GM18867 (cell line): ENCODE results near the gene HOXA5.

Source experiments
- ATAC-seq: cut with Tn5 transposase; IDR thresholded peaks from one replicate; pipeline ENCODE4 v1.9.1; 2021; ENCODE audit warnings: mild to moderate bottlenecking, moderate library complexity; ENCODE audit not compliant: unreplicated experiment

Gene HOXA5

GRCh38 chr7:27182861-27183681, 39.6 kb upstream of the HOXA5 start:
- no peak for ATAC-seq

GRCh38 chr7:27182285-27182841, 38.9 kb upstream of the HOXA5 start:
- ATAC-seq, result no peak

- ATAC-seq, result no peak
These were observed 38.4 kb upstream of the HOXA5 start for GRCh38 chr7:27181795-27182275.

DNA sequence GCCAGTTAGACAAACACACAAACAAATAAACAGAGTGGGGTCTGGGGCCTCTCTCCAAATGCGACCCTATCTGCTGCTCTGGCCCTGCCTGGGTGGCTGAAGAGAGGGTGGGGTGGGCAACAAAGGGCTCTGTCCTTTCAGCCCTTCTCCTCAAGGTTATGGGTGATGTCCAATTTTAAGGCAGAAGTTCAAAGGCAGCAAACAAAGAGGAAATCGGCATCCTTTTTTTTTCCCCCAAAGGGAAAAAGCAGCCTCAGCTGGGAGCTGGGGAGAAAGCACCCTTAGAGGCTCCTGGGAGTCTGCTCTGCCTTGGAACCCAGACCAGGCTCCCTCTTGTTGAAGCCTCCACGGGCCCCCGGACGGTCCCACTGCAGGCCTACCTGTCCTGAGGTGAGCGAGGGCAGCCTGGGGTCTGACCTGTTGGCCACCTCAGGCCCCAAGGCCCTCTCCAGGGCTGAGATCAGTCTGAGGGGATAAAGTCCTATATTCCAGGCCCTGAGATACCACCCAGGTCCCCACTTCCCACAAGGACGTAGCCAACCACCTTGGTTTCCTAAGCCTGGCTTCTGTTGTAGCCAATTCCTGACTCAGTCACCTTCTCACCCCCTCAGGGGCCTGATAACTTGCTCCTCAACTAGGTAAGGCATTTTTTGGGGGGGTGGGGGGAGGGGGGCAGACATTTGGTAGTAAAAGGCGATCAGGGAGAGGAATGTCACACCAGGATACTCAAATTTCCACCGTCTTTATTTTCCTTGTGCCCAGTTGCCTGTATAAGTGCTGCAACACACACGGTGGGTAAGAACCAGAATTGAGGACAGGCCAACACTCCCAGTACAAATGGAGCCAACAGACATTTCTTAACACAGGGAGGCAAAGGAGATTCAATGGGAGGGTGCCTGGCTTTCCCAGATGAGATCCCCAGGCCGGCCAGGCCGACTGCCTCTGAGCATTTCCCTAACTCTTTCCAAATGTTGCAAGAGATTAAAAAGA, 37.2 kb upstream of the HOXA5 start:
- ATAC-seq, result no peak

DNA sequence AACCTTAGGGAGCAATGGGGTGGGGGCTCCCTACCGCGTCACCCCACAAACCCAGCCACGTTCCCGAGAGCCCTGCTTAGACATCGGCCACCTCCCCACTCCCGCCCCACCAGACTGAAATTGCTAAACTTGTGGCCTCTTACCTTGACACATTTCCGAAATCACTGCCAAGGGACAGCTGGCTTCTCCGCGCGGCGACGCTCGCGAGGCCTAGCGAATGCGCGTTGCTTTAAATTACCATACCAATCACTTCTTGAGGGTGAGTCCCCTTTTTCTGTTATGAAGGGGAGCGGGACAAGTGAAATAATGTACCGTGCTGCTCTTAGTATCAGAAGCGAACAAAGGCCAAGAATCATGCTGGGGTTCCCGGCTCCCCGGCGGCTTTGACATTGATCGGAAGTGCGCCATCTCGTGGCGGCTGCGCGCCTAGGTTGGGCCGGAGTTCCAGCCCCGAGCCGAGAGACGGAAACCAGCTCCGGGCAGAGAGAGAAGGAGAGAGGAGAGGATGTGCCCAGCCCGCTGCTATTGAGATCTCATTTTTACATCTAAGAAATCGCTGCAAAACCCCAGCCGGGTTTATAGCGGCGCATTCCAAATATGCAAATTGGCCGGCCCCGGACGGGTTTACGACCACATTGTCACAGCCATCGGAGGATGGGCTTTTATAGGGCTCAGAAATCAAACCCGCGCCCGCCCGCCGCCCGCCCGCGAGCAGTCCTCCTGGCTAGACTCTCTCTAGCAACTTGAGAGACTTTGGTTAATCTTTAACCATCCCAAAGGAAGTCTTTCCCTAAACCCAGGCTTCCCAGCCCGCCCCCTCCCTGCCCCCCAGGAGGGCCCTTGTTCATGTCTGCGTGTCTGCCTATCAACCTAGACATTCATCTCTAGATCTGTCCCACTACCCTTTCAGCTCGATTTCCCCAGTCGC, 36.3 kb upstream of the HOXA5 start:
- peak; percentile 50 for ATAC-seq

DNA sequence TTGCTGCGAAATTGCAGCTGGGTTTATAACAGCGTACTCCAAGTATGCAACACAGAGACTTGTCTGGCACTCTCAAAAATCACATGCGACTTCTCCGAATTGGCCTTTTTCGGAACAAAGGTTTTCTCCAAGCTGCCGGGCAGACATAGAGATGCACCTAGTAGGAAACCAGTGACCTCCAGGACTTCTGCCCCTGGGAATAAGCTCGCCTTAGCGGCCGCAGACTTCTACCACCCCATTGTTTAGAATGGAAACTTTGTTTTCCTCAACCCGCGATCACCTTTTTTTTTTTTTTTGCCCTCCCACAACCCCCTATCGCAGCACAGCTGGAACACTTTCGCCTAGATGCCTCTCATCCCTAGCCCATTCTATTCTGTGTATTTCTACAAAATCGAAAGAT, 35.5 kb upstream of the HOXA5 start:
- no peak for ATAC-seq

GRCh38 chr7:27178366-27178765, 34.9 kb upstream of the HOXA5 start:
- no peak for ATAC-seq

- no peak for ATAC-seq
These were observed 34.4 kb upstream of the HOXA5 start for GRCh38 chr7:27177795-27178320.

GRCh38 chr7:27176962-27177794, 33.7 kb upstream of the HOXA5 start:
- no peak for ATAC-seq

GRCh38 chr7:27176524-27176845, 33.0 kb upstream of the HOXA5 start:
- ATAC-seq, result no peak

- no peak for ATAC-seq
These were observed 32.4 kb upstream of the HOXA5 start for GRCh38 chr7:27175626-27176523.

- no peak for ATAC-seq
These were observed 31.6 kb upstream of the HOXA5 start for GRCh38 chr7:27174874-27175625.

GRCh38 chr7:27173956-27174873, 30.7 kb upstream of the HOXA5 start, which contains the start of gene HOXA10:
Gene HOXA10 (minus strand): TSS chr7:27174320. CDS start chr7:27174306, 14 bp downstream.
- no peak for ATAC-seq

GRCh38 chr7:27173511-27173955, 30.1 kb upstream of the HOXA5 start:
- ATAC-seq, result peak; percentile 62

DNA sequence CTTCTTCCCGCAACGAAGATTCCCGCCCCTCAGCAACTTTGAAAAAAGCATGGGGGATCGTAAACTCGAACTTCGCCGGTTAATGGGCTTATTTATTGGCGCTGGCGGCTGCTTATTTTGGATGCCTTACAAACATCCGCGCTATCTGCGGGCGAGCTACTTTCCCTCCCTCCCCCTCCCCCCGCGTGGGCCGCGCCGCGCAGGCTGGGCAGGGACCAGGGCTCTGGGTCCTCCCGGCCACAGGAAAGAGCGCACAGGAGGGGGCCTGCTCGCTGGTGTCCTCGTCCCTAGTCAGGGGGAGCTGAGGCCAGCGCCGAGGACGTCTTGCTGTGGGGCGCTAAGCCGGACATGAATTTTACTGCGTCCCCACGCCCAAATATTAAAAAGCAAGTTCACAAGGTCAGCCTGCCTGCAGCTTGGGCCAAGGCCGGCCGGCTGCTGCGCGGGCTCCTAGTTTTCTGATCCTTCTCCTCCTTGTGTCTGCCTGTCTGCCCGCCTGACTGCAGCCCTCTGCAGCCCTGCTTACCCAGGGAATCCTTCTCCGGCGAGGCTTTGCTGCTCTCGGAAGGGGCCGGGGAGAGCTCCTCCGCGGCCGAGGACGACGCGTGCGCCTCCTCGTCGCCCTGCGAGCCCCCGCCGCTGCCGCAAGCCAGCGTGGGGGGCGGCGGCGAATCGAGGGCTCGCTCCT, 29.5 kb upstream of the HOXA5 start:
- ATAC-seq, result no peak

DNA sequence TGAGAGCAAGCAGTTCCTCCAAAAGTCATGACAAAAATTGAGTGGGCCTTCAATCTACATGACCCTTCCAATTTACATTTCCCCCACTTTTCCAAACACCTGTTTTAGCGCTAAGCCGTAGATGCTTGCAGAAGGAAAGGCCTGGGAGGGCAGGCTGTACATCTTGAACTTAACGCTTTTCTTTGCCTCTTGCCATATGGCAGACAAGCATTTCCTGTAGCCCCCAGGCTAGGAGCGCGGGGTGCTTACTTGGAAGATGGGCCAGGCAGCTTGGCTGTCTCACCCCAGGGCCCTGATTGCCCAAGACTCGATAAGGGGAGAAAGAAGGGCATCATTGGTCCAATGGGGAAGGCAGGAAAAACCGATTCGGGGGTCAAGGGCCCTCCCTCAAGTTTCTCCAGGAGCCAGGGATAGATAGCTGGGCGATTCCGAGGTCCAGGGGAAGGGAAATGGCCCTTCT, 28.9 kb upstream of the HOXA5 start:
- no peak for ATAC-seq
